K562 (cell line): ENCODE results near the gene DROSHA. TPM values are rescaled to one million over a fixed set of nuclear protein-coding genes. Genes with fewer than 3 reads are reported as not detected.

Experiments
- ATAC-seq: fragments of 200-7000 bp; cut with Tn5 transposase; 3 replicates; pipeline ENCODE4 v1.9.1; 2020; ENCODE audit warnings: moderate library complexity
- BruUV-seq: library from RNA; stranded (reverse); fragments of 400-500 nt; replicated peaks from 2 replicates; lab custom pipeline; 2021; lab: Mats Ljungman, UMichigan
- CTCF ChIA-PET: fragments of 300-600 bp; formaldehyde crosslinking; extraction: SDS; loops from one replicate; lab custom pipeline; 2021; ENCODE audit warnings: low intra/inter-chr PET ratio; lab: Yijun Ruan, JAX
- POLR2A ChIA-PET: fragments of 300-600, 350-650 bp; sonication (Branson Sonifier 250); formaldehyde crosslinking; extraction: SDS; loops from one replicate; lab custom pipeline; 2021; ENCODE audit warnings: antibody characterized with exemption, inconsistent platforms; lab: Yijun Ruan, JAX
- DNase-seq, 4 experiments: peaks; one replicate each; pipeline versions ENCODE4 v3.0.0 to v3.0.0-alpha.2; 2011 to 2018; ENCODE audit warnings: low spot score in 3 of 4, mixed read lengths in 3 of 4; ENCODE audit errors: extremely low read depth in 1 of 4
- FAIRE-seq: peaks from 2 replicates; lab custom pipeline; 2011; peaks lifted over from hg19 to GRCh38; lab: Jason Lieb, UNC
- H2AFZ ChIP-seq: 2 replicates; pipeline ENCODE4 v1.6.0; 2011; ENCODE audit warnings: low read depth, low read length, control low read depth, inconsistent platforms
- H3K27ac ChIP-seq: fragments of 200-600 bp; 3 replicates; pipeline ENCODE4 v1.8.0; 2011; ENCODE audit warnings: low read depth, mild to moderate bottlenecking, control low read depth, inconsistent platforms, low read length, moderate library complexity, mixed read lengths; ENCODE audit errors: extremely low read depth
- H3K27me3 ChIP-seq, 2 experiments: fragments of 300-600 bp in 1 of 2; 2 replicates in 1 of 2; 3 replicates in 1 of 2; pipeline versions ENCODE4 v1.6.0 to v1.8.0; 2011; ENCODE audit warnings: inconsistent platforms in 2 of 2, low read length in 2 of 2, mild to moderate bottlenecking in 1 of 2, mixed read lengths in 1 of 2, moderate library complexity in 1 of 2; ENCODE audit not compliant: control insufficient read depth in 2 of 2, insufficient read depth in 2 of 2
- H3K36me3 ChIP-seq: fragments of 300-600 bp; 3 replicates; pipeline ENCODE4 v1.8.0; 2011; ENCODE audit warnings: mild to moderate bottlenecking, low read length, inconsistent platforms; ENCODE audit not compliant: control insufficient read depth, insufficient read depth
- H3K4me1 ChIP-seq, 2 experiments: fragments of 200-600 bp in 1 of 2; replicated peaks in 1 of 2; 2 replicates in 1 of 2; 3 replicates in 1 of 2; pipeline versions ENCODE4 v1.5.1 to v1.8.0; 2011; ENCODE audit warnings: inconsistent platforms in 2 of 2, low read length in 2 of 2, mild to moderate bottlenecking in 1 of 2, mixed read lengths in 1 of 2, moderate library complexity in 1 of 2; ENCODE audit not compliant: control insufficient read depth in 2 of 2, insufficient read depth in 2 of 2
- H3K4me2 ChIP-seq: 2 replicates; pipeline ENCODE4 v1.6.1; 2011; ENCODE audit warnings: low read length, control low read depth, inconsistent platforms, mixed read lengths; ENCODE audit not compliant: insufficient read depth
- H3K4me3 ChIP-seq: fragments of 200-600 bp; sonication (generic), shearing (Covaris generic); 2 replicates; pipeline ENCODE4 v1.5.1; 2016; ENCODE audit warnings: control low read depth, inconsistent platforms
- H3K79me2 ChIP-seq: fragments of 200-600 bp; 3 replicates; pipeline ENCODE4 v1.8.0; 2011; ENCODE audit warnings: low read length, inconsistent platforms; ENCODE audit not compliant: control insufficient read depth, insufficient read depth
- H3K9ac ChIP-seq, 2 experiments: 2 replicates each; pipeline versions ENCODE4 v1.6.0 to v1.6.1; 2011; ENCODE audit warnings: low read depth in 2 of 2, low read length in 2 of 2, control low read depth in 1 of 2, inconsistent platforms in 1 of 2, mild to moderate bottlenecking in 1 of 2, mixed read lengths in 1 of 2; ENCODE audit not compliant: insufficient read depth in 1 of 2
- H3K9me1 ChIP-seq: one replicate; pipeline ENCODE4 v1.6.0; 2011; ENCODE audit warnings: inconsistent platforms, mild to moderate bottlenecking, low read length, moderate library complexity; ENCODE audit not compliant: control insufficient read depth, insufficient read depth
- H3K9me3 ChIP-seq: replicated peaks from 2 replicates; pipeline ENCODE4 v1.5.1; 2011; ENCODE audit warnings: low read depth, low read length, inconsistent platforms; ENCODE audit not compliant: control insufficient read depth, insufficient read depth
- H4K20me1 ChIP-seq: replicated peaks from 2 replicates; pipeline ENCODE4 v1.6.1; 2011; ENCODE audit warnings: low read length, inconsistent platforms, mixed read lengths; ENCODE audit not compliant: control insufficient read depth, insufficient read depth
- CHCHD3 ChIP-seq: fragments of 250-450 bp; sonication (Bioruptor Pico); IDR thresholded peaks from 2 replicates; pipeline ENCODE4 v2.1.2; 2022; ENCODE audit warnings: mild to moderate bottlenecking
- KHSRP ChIP-seq: fragments of 450-650 bp; IDR thresholded peaks from 2 replicates; pipeline ENCODE4 v1.6.1; 2017
- MAFG ChIP-seq: fragments of 450-650 bp; conservative IDR thresholded peaks from 2 replicates; pipeline ENCODE4 v1.6.1; 2016; ENCODE audit warnings: missing genetic modification characterization, missing compliant biosample characterization
- MED1 ChIP-seq: sonication (generic); formaldehyde crosslinking; IDR thresholded peaks from 2 replicates; pipeline ENCODE4 v1.8.1; 2023; ENCODE audit warnings: missing genetic modification reagents, borderline replicate concordance
- MEF2A ChIP-seq: IDR thresholded peaks from 2 replicates; pipeline ENCODE4 v1.6.1; 2011; ENCODE audit warnings: low read depth, mild to moderate bottlenecking, low read length, moderate library complexity; ENCODE audit not compliant: control insufficient read depth
- PML ChIP-seq: IDR thresholded peaks from 2 replicates; pipeline ENCODE4 v1.6.1; 2012; ENCODE audit warnings: low read length, inconsistent platforms
- PTRF ChIP-seq: fragments of 450-650 bp; IDR thresholded peaks from 2 replicates; pipeline ENCODE4 v1.6.1; 2016; ENCODE audit warnings: mild to moderate bottlenecking, missing genetic modification characterization, missing compliant biosample characterization
- RBM15 ChIP-seq: fragments of 200-400 bp; formaldehyde crosslinking; IDR thresholded peaks from 2 replicates; pipeline ENCODE4 v1.6.1; 2018; ENCODE audit warnings: mild to moderate bottlenecking, low read length, moderate library complexity; ENCODE audit not compliant: insufficient read depth
- ZNF121 ChIP-seq: sonication (generic); formaldehyde crosslinking; conservative IDR thresholded peaks from 2 replicates; pipeline ENCODE4 v1.8.0; 2022; ENCODE audit warnings: missing genetic modification reagents
- ZNF133 ChIP-seq: fragments of 250-450 bp; sonication (Bioruptor Pico); IDR thresholded peaks from 2 replicates; pipeline ENCODE4 v1.4.0; 2020; ENCODE audit warnings: mild to moderate bottlenecking
- ZNF583 ChIP-seq: fragments of 250-450 bp; sonication (Bioruptor Pico); IDR thresholded peaks from 2 replicates; pipeline ENCODE4 v1.4.0; 2020
- ZNF707 ChIP-seq: fragments of 250-450 bp; sonication (Bioruptor Pico); conservative IDR thresholded peaks from 2 replicates; pipeline ENCODE4 v1.8.0; 2022; ENCODE audit warnings: inconsistent platforms, mild to moderate bottlenecking, moderate library complexity
- ZNF717 ChIP-seq: fragments of 250-450 bp; sonication (Bioruptor Pico); IDR thresholded peaks from 2 replicates; pipeline ENCODE4 v1.5.0; 2021
- WGBS: fragments of 100-300 bp; shearing (Covaris generic); methylation state at CpG from one replicate; pipeline ENCODE4 v1.1.6; 2016; ENCODE audit warnings: low coverage, mixed read lengths; ENCODE audit not compliant: insufficient coverage; ENCODE audit errors: missing lambda C conversion rate; 5-methylcytosine and 5-hydroxymethylcytosine counted together
- in situ Hi-C: fragments of 300-500 bp; cut with MboI; formaldehyde crosslinking; loops from 4 replicates; pipeline ENCODE4 v1.15.0; 2018; ENCODE audit warnings: inconsistent platforms, mixed read lengths
- intact Hi-C: fragments of 100-400 bp; cut with micrococcal nuclease; formaldehyde crosslinking; loops from 2 replicates; pipeline ENCODE4 v1.14.2; 2022
- polyA plus RNA-seq, 8 experiments: library from polyadenylated mRNA; depleted of rRNA in 4 of 8; stranded (reverse) in 5 of 8; unstranded in 3 of 8; fragments of >200 nt; fragmentation: Nextera tagmentation in 2 of 8; fragmentation: Illumina TruSeq in 1 of 8; extraction: Ambion mirVana in 2 of 8; extraction: Trizol in 1 of 8; gene quantifications; 2 replicates each; pipeline versions ENCODE4 v1.2.1 to v1.2.3, GENCODE V29; 2011 to 2014; ENCODE audit warnings: inconsistent platforms in 1 of 8, missing spikeins in 1 of 8
- total RNA-seq, 7 experiments: library from RNA; depleted of rRNA in 6 of 7; stranded (reverse); fragments of >200 nt in 6 of 7; fragmentation: Illumina TruSeq in 2 of 7; extraction: Trizol in 2 of 7; gene quantifications; 2 replicates each; pipeline versions ENCODE4 v1.2.1 to v1.2.3, GENCODE V29; 2011 to 2021; ENCODE audit warnings: low replicate concordance in 1 of 7
- TF ChIP-seq, protein P1 (sequence below): IDR thresholded peaks from 2 replicates; pipeline ENCODE4 v1.6.1; 2016; ENCODE audit warnings: missing genetic modification characterization, missing compliant biosample characterization
- TF ChIP-seq, protein P2 (sequence below), 2 experiments: fragments of 450-650 bp; IDR thresholded peaks; 2 replicates each; pipeline ENCODE4 v1.6.1; 2016

The DROSHA gene
- total and polyA plus RNA-seq, 9 of the 15 experiments (the other 6 are each of a cell fraction or from before 2014, with no cell fraction given), result 52.5 to 109 (median 68.9) TPM

DNA sequence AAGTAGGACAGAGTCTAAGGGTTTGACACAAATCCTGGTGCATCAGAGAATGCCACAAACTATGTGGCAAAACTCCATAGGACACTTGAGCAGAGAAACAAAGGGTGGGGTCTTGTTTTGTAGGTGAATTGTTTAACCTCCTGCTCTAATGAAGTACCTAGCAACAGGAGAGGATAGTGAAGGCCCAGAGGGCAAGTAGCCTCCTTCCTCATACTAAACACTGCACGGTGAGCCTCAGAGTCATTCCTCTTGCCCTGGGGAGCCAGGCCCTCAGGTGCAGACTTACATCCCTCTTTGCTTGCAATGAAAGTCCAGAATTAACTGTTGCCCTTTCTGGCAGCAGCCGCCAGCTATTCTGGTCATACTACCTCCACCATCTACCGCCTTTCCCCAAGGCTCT lies 166.1 kb downstream of the DROSHA start:
- POLR2A ChIA-PET, result no interaction called here
- no TSS peak for BruUV-seq
- Histone ChIP-seq H3K4me3 (no peak overlapping the region), H3K9me3 (no peaks in the 10 kb centered on the region), H3K9ac (no peak overlapping the region), H3K27me3 (peaks cover 0 to 6% of the 10 kb centered on the region in 2 experiments; a peak in 2 of 5 replicates), H3K4me1 (no peaks in the 10 kb centered on the region), H3K4me2 (no peak overlapping the region), H3K79me2 (no peaks in the 10 kb centered on the region), H4K20me1 (no peaks in the 10 kb centered on the region), H3K9me1 (no peaks in the 10 kb centered on the region), H3K27ac (no peak overlapping the region), H2AFZ (no peak overlapping the region), H3K36me3 (no peaks in the 10 kb centered on the region)
- DNase-seq (no peak), FAIRE-seq (no peak), ATAC-seq (no peak)
- CTCF ChIA-PET, result no interaction called here
- intact Hi-C loops (no loop called here), in situ Hi-C loops (no loop called here)
- TF ChIP-seq KHSRP, result no peak
- TF ChIP-seq ZNF707, result no peak
- no peak for TF ChIP-seq PML
- 6% methylated on average over 3 of the region's 3 CpGs for WGBS

DNA sequence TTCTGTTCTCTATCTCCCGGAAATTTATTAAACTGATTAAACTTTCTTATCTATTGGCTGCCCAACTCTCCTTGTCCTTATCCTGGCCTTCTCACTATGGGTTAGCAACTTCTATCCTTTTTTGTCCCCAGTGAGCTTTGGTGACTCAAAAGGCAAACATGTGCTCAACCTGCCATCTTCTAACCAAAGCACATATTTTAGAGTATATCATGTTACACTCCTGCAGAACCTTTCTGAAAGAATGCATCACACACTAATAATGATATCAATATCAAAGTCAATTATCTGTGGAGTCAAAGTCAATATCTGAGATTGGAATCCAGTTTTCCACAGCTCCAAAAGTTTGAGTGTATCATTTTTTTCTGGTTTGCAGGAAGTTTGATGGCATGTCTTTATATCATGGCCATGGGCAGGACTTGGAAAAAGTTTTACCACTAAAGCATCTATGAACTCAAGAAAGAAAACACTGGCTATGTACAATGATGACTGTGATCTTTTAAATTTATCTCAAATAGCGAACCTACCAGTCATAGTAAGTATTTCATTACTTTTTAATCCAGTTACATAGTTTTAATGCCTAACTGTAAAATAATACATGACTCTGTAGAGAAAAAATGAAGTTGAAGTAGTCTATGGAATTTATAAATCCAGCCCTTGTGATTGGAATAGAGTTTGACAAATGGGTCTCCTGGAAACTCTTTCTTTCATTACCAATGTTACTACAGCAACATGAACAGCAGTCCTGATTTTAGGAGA lies 166.8 kb downstream of the DROSHA start:
- intact Hi-C loops, result no loop called here
- Histone ChIP-seq H2AFZ (no peak overlapping the region), H4K20me1 (no peaks in the 10 kb centered on the region), H3K9ac (no peak overlapping the region), H3K27me3 (no peaks in the 10 kb centered on the region; a peak in 2 of 5 replicates), H3K4me3 (no peak overlapping the region), H3K27ac (no peak overlapping the region), H3K9me1 (no peaks in the 10 kb centered on the region), H3K36me3 (no peaks in the 10 kb centered on the region), H3K79me2 (no peaks in the 10 kb centered on the region), H3K9me3 (no peaks in the 10 kb centered on the region), H3K4me1 (no peaks in the 10 kb centered on the region), H3K4me2 (no peak overlapping the region)
- ChIA-PET POLR2A (no interaction called here), CTCF (no interaction called here)
- BruUV-seq, result no TSS peak
- FAIRE-seq (no peak), DNase-seq (no peak), ATAC-seq (no peak)
- in situ Hi-C loops, result no loop called here
- WGBS, result 0% methylated on average over 2 of the region's 2 CpGs
- TF ChIP-seq MEF2A (no peak), ZNF583 (CRISPR knock-in tag) (no peak), PTRF (tag) (no peak), RBM15 (no peak), ZNF717 (CRISPR knock-in tag) (no peak), MAFG (tag) (no peak), ZNF133 (CRISPR knock-in tag) (no peak), MED1 (CRISPR knock-in tag) (no peak), ZNF121 (CRISPR knock-in tag) (no peak), CHCHD3 (no peak), PML (no peak)
- TF ChIP-seq, protein P1, sequence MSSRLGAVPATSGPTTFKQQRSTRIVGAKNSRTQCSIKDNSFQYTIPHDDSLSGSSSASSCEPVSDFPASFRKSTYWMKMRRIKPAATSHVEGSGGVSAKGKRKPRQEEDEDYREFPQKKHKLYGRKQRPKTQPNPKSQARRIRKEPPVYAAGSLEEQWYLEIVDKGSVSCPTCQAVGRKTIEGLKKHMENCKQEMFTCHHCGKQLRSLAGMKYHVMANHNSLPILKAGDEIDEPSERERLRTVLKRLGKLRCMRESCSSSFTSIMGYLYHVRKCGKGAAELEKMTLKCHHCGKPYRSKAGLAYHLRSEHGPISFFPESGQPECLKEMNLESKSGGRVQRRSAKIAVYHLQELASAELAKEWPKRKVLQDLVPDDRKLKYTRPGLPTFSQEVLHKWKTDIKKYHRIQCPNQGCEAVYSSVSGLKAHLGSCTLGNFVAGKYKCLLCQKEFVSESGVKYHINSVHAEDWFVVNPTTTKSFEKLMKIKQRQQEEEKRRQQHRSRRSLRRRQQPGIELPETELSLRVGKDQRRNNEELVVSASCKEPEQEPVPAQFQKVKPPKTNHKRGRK, result no peak
- TF ChIP-seq, protein P2, sequence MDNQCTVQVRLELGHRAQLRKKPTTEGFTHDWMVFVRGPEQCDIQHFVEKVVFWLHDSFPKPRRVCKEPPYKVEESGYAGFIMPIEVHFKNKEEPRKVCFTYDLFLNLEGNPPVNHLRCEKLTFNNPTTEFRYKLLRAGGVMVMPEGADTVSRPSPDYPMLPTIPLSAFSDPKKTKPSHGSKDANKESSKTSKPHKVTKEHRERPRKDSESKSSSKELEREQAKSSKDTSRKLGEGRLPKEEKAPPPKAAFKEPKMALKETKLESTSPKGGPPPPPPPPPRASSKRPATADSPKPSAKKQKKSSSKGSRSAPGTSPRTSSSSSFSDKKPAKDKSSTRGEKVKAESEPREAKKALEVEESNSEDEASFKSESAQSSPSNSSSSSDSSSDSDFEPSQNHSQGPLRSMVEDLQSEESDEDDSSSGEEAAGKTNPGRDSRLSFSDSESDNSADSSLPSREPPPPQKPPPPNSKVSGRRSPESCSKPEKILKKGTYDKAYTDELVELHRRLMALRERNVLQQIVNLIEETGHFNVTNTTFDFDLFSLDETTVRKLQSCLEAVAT (IDR thresholded peaks at IDR 0.05), result no peak
